ENCODE measurements around the gene SPN.

The SPN gene

GRCh38 chr16:29676989-29677785, 14.1 kb downstream of the SPN start:
- no peaks in the 10 kb centered on the region; a peak in 1 of 3 replicates for H3K36me3 ChIP-seq (ENCODE audit: control insufficient read depth in 2 of 2, insufficient read depth in 1 of 2, low read length in 2 of 2)
- no peak for TF ChIP-seq ZNF837 (tag by site-specific recombination; IDR thresholded peaks at IDR 0.05)
- TF ChIP-seq ZSCAN16 (tag by site-specific recombination; IDR thresholded peaks at IDR 0.05): no peak
- no peak for TF ChIP-seq ZNF701 (tag by site-specific recombination; IDR thresholded peaks at IDR 0.05)
- no peak for TF ChIP-seq ZNF707 (tag by site-specific recombination; IDR thresholded peaks at IDR 0.05)
- TF ChIP-seq ZNF354C (tag by site-specific recombination; IDR thresholded peaks at IDR 0.05; ENCODE audit: borderline replicate concordance, low read depth): no peak
- no peak for TF ChIP-seq ZNF148 (tag by site-specific recombination; IDR thresholded peaks at IDR 0.05; ENCODE audit: borderline replicate concordance)
- TF ChIP-seq ZNF645 (tag by site-specific recombination; IDR thresholded peaks at IDR 0.05): no peak
- TF ChIP-seq ZNF48 (tag by site-specific recombination; IDR thresholded peaks at IDR 0.05): no peak
- TF ChIP-seq ZNF830 (tag by site-specific recombination; IDR thresholded peaks at IDR 0.05; ENCODE audit: low read depth): no peak
- TF ChIP-seq ZNF184 (tag by site-specific recombination; IDR thresholded peaks at IDR 0.05): no peak
- no peak for TF ChIP-seq KLF8 (tag by site-specific recombination; IDR thresholded peaks at IDR 0.05)
- no peak overlapping the region for H3K4me3 ChIP-seq (ENCODE audit: low read depth, low read length)
- H3K27ac ChIP-seq (ENCODE audit: extremely low read depth, low read depth, low read length): no peak overlapping the region
- CTCF ChIA-PET: interaction anchor here (0.6 to 1.3 kb wide), 5 partner anchors 10 to 239 kb away, joined by 3 to 5 read pairs (median 4); no protein-coding TSS in a partner anchor
- no peaks in the 10 kb centered on the region for H3K9me3 ChIP-seq (ENCODE audit: control insufficient read depth, insufficient read depth, low read depth, low read length)
- peaks cover 3% of the 10 kb centered on the region; the same call in 1 of the 2 replicates for H3K4me1 ChIP-seq (ENCODE audit: control insufficient read depth, insufficient read depth, low read length)
- POLR2A ChIA-PET: interaction anchor here (0.6 to 0.7 kb wide), 2 partner anchors 101 to 284 kb away, joined by 3 read pairs; no protein-coding TSS in a partner anchor

- H3K9me3 ChIP-seq (ENCODE audit: control insufficient read depth, insufficient read depth, low read depth, low read length): no peaks in the 10 kb centered on the region
- H3K36me3 ChIP-seq (ENCODE audit: control insufficient read depth in 2 of 2, insufficient read depth in 1 of 2, low read length in 2 of 2): no peaks in the 10 kb centered on the region; a peak in 1 of 3 replicates
- H3K27ac ChIP-seq (ENCODE audit: extremely low read depth, low read depth, low read length): peak within 1 kb of the TSS; percentile 73; the same call in 1 of the 2 replicates
- H3K4me3 ChIP-seq (ENCODE audit: low read depth, low read length): no peak within 1 kb of the TSS
- ChIA-PET POLR2A (no interaction called here), CTCF (interaction anchor here (0.6 to 1.9 kb wide), 3 partner anchors 13 to 112 kb away, joined by 4 to 10 read pairs (median 5); partner anchors contain the start of gene KIF22)
- H3K4me1 ChIP-seq (ENCODE audit: control insufficient read depth, insufficient read depth, low read length): peaks cover 3% of the 10 kb centered on the region; the same call in 1 of the 2 replicates
- TF ChIP-seq ZSCAN30 (tag by site-specific recombination; IDR thresholded peaks at IDR 0.05) (no peak), IKZF3 (tag by site-specific recombination; IDR thresholded peaks at IDR 0.05) (0 out of 2 replicates have a peak, but pooled peaks have one; percentile 5), ZNF692 (tag by site-specific recombination; IDR thresholded peaks at IDR 0.05) (peak; percentile 50), ZNF18 (tag by site-specific recombination; IDR thresholded peaks at IDR 0.05) (no peak), ZNF513 (tag by site-specific recombination; IDR thresholded peaks at IDR 0.05) (no peak), ZNF341 (tag by site-specific recombination; IDR thresholded peaks at IDR 0.05; ENCODE audit: low read depth) (peak; percentile 98), ZNF843 (tag by site-specific recombination; IDR thresholded peaks at IDR 0.05) (no peak), ZNF629 (tag by site-specific recombination; IDR thresholded peaks at IDR 0.05) (no peak), ZNF600 (tag by site-specific recombination; IDR thresholded peaks at IDR 0.05) (peak; percentile 95), ZNF791 (tag by site-specific recombination; IDR thresholded peaks at IDR 0.05) (no peak), ZNF24 (tag by site-specific recombination; IDR thresholded peaks at IDR 0.05) (no peak), ZNF335 (tag by site-specific recombination; conservative IDR thresholded peaks at IDR 0.05) (peak; percentile 82), ZNF302 (tag by site-specific recombination; IDR thresholded peaks at IDR 0.05; ENCODE audit: low read depth) (no peak), ZNF221 (tag by site-specific recombination; IDR thresholded peaks at IDR 0.05; ENCODE audit: borderline replicate concordance) (no peak), ZNF76 (tag by site-specific recombination; IDR thresholded peaks at IDR 0.05; ENCODE audit: borderline replicate concordance, low read depth) (peak; percentile 81)
Measured at GRCh38 chr16:29678691-29679267, 15.7 kb downstream of the SPN start, which contains the start of gene QPRT. Gene QPRT (plus strand): TSS chr16:29679180. CDS start chr16:29679198, 18 bp downstream.
